CD4-positive, alpha-beta memory T cell (primary cell): ENCODE results near the gene NKAIN2. TPM values are rescaled to one million over a fixed set of nuclear protein-coding genes. Genes with fewer than 3 reads are reported as not detected.

Source experiments
- CTCF ChIA-PET: fragments of 350-600 bp; sonication (Branson Sonifier 250); formaldehyde crosslinking; loops from one replicate; lab custom pipeline; 2021; ENCODE audit warnings: inconsistent platforms; ENCODE audit not compliant: partially characterized antibody; lab: Charles Lee
- POLR2A ChIA-PET: fragments of 350-600 bp; sonication (Branson Sonifier 250); formaldehyde crosslinking; loops from one replicate; lab custom pipeline; 2021; ENCODE audit not compliant: partially characterized antibody; lab: Charles Lee
- DNase-seq, 5 donors: peaks; one replicate each; pipeline versions ENCODE4 v3.0.0 to v3.0.0-alpha.2; 2020 to 2022; ENCODE audit warnings: mixed read lengths in 1 of 5
- H3K27ac ChIP-seq: one replicate; pipeline ENCODE4 v1.7.0; 2013; ENCODE audit warnings: low read depth, low read length
- H3K27me3 ChIP-seq: 2 replicates; pipeline ENCODE4 v1.7.0; 2013; ENCODE audit warnings: mild to moderate bottlenecking, low read length, moderate library complexity; ENCODE audit not compliant: insufficient read depth
- H3K36me3 ChIP-seq: 2 replicates; pipeline ENCODE4 v1.7.0; 2013; ENCODE audit warnings: mild to moderate bottlenecking, low read length, moderate library complexity; ENCODE audit not compliant: insufficient read depth
- H3K4me1 ChIP-seq: 2 replicates; pipeline ENCODE4 v1.7.0; 2013; ENCODE audit warnings: mild to moderate bottlenecking, low read length, moderate library complexity; ENCODE audit not compliant: insufficient read depth
- H3K4me3 ChIP-seq, 2 donors: one replicate each; pipeline ENCODE4 v1.7.0; 2013; ENCODE audit warnings: low read length in 2 of 2, mild to moderate bottlenecking in 1 of 2
- H3K9me3 ChIP-seq, 2 donors: one replicate each; pipeline ENCODE4 v1.7.0; 2013; ENCODE audit warnings: low read length in 2 of 2, control low read depth in 1 of 2; ENCODE audit not compliant: control insufficient read depth in 1 of 2
- H3K27ac Mint-ChIP-seq, 7 donors: one replicate each; pipeline ENCODE4 v1.8.0; 2020 to 2021; ENCODE audit warnings: mixed read lengths in 7 of 7, mild to moderate bottlenecking in 6 of 7, inconsistent platforms in 3 of 7, moderate library complexity in 3 of 7
- H3K27me3 Mint-ChIP-seq, 2 donors: one replicate each; pipeline ENCODE4 v1.8.0; 2020 to 2021; ENCODE audit warnings: mixed read lengths in 2 of 2
- H3K36me3 Mint-ChIP-seq, 2 donors: one replicate each; pipeline ENCODE4 v1.8.0; 2020 to 2021; ENCODE audit warnings: mixed read lengths in 2 of 2, inconsistent platforms in 1 of 2, mild to moderate bottlenecking in 1 of 2
- H3K4me1 Mint-ChIP-seq, 4 donors: one replicate each; pipeline ENCODE4 v1.8.0; 2020 to 2021; ENCODE audit warnings: mixed read lengths in 4 of 4, mild to moderate bottlenecking in 1 of 4
- H3K4me3 Mint-ChIP-seq, 8 donors: one replicate each; pipeline ENCODE4 v1.8.0; 2020 to 2021; ENCODE audit warnings: mixed read lengths in 8 of 8, mild to moderate bottlenecking in 7 of 8, moderate library complexity in 6 of 8, inconsistent platforms in 3 of 8
- H3K9me3 Mint-ChIP-seq, 8 donors: one replicate each; pipeline ENCODE4 v1.8.0; 2020 to 2021; ENCODE audit warnings: mixed read lengths in 8 of 8, mild to moderate bottlenecking in 5 of 8, inconsistent platforms in 3 of 8, moderate library complexity in 1 of 8
- intact Hi-C: fragments of 100-400 bp; cut with micrococcal nuclease; formaldehyde crosslinking; loops from one replicate; pipeline ENCODE4 v1.15.1; 2023
- polyA plus RNA-seq, 2 donors: library from polyadenylated mRNA; unstranded; fragments of 300-500 nt; fragmentation: Illumina TruSeq; gene quantifications; one replicate each; pipeline ENCODE4 v1.2.3, GENCODE V29; 2021
- total RNA-seq, 2 experiments: library from RNA; stranded (reverse); gene quantifications; one replicate each; pipeline ENCODE4 v1.2.3, GENCODE V29; 2021

NKAIN2 gene
- total and polyA plus RNA-seq, 4 experiments from 2014 or later: not detected

DNA sequence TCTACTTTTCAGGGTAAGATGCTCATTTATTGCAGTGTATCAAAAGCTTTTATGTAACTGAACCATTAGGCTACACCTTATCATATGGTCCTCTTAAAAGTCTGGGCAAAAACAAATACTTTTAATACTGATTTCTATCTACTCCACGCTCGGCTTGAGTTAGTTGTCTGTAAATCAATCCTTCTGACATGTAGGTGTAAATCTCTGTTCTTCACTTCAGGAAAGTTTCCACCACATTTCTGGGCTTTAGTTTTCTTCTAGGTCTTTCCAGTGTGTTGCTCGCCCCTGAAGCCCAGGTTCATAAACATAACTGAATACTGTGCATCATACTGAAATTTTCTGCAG lies 1069.4 kb downstream of the NKAIN2 start:
- Histone ChIP-seq H3K9me3 (no peaks in the 10 kb centered on the region), H3K27me3 (no peaks in the 10 kb centered on the region), H3K36me3 (no peaks in the 10 kb centered on the region), H3K27ac (no peak overlapping the region), H3K4me1 (no peaks in the 10 kb centered on the region), H3K4me3 (no peak overlapping the region)
- Mint-ChIP-seq H3K4me3 (no peak overlapping the region), H3K4me1 (no peaks in the 10 kb centered on the region), H3K36me3 (no peaks in the 10 kb centered on the region), H3K9me3 (peaks cover 0 to 1% (median 0%) of the 10 kb centered on the region in 8 donors), H3K27ac (no peak overlapping the region), H3K27me3 (peaks cover 3 to 5% of the 10 kb centered on the region in 2 donors)
- intact Hi-C loops: no loop called here
- CTCF ChIA-PET: interaction anchor here (0.9 to 3.0 kb wide), 4 partner anchors 15 to 243 kb away, joined by 3 to 16 read pairs (median 4); no protein-coding TSS in a partner anchor
- DNase-seq: no peak
- POLR2A ChIA-PET: no interaction called here

Other genes with a start within 250 kb of the NKAIN2 start
- gene TRDN, start 166.9 kb upstream of the NKAIN2 start, total RNA-seq: not detected
- not detected for gene TRDN, start 166.9 kb upstream of the NKAIN2 start, polyA plus RNA-seq